PC-3 (cell line): ENCODE results near the gene SGMS1.

ENCODE experiments used
- EZH2 ChIP-seq: fragments of 300-600 bp; sonication (generic); IDR thresholded peaks from one replicate; pipeline ENCODE4 v1.6.1; 2017; ENCODE audit warnings: antibody characterized with exemption, mild to moderate bottlenecking, low read length; ENCODE audit not compliant: unreplicated experiment
- EZH2phosphoT487 ChIP-seq: fragments of 300-600 bp; sonication (generic); IDR thresholded peaks from 2 replicates; pipeline ENCODE4 v1.6.1; 2018; ENCODE audit warnings: mild to moderate bottlenecking, antibody characterized with exemption, low read length, borderline replicate concordance
- TF ChIP-seq, protein P1 (sequence below): fragments of 300-600 bp; sonication (generic); conservative IDR thresholded peaks from 2 replicates; pipeline ENCODE4 v1.5.1; 2017; ENCODE audit warnings: antibody characterized with exemption, low read depth, mild to moderate bottlenecking, low read length

GRCh38 chr10:50540826-50541122, 83.0 kb downstream of the SGMS1 start:
- TF ChIP-seq, protein P1, sequence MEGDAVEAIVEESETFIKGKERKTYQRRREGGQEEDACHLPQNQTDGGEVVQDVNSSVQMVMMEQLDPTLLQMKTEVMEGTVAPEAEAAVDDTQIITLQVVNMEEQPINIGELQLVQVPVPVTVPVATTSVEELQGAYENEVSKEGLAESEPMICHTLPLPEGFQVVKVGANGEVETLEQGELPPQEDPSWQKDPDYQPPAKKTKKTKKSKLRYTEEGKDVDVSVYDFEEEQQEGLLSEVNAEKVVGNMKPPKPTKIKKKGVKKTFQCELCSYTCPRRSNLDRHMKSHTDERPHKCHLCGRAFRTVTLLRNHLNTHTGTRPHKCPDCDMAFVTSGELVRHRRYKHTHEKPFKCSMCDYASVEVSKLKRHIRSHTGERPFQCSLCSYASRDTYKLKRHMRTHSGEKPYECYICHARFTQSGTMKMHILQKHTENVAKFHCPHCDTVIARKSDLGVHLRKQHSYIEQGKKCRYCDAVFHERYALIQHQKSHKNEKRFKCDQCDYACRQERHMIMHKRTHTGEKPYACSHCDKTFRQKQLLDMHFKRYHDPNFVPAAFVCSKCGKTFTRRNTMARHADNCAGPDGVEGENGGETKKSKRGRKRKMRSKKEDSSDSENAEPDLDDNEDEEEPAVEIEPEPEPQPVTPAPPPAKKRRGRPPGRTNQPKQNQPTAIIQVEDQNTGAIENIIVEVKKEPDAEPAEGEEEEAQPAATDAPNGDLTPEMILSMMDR = no peak
- TF ChIP-seq EZH2phosphoT487 (no peak), EZH2 (no peak)
